Large intestine (tissue), 3 donors: ENCODE measurements around the gene PLA2R1. TPM values are rescaled to one million over a fixed set of nuclear protein-coding genes. Genes with fewer than 3 reads are reported as not detected.

ENCODE experiments used
- DNase-seq, 2 donors: peaks; one replicate each; pipeline versions ENCODE4 v3.0.0 to v3.0.0-alpha.2; 2013
- H3K27ac ChIP-seq: one replicate; pipeline ENCODE4 v1.5.1; 2013; ENCODE audit warnings: low read length
- H3K27me3 ChIP-seq: 2 replicates; pipeline ENCODE4 v1.6.1; 2013; ENCODE audit warnings: low read length; ENCODE audit not compliant: control insufficient read depth, insufficient read depth
- H3K36me3 ChIP-seq: 2 replicates; pipeline ENCODE4 v1.6.1; 2013; ENCODE audit warnings: low read length; ENCODE audit not compliant: control insufficient read depth, insufficient read depth
- H3K4me1 ChIP-seq: one replicate; pipeline ENCODE4 v1.6.1; 2013; ENCODE audit warnings: low read length; ENCODE audit not compliant: control insufficient read depth, insufficient read depth
- H3K4me3 ChIP-seq: one replicate; pipeline ENCODE4 v1.5.1; 2013; ENCODE audit warnings: low read length
- H3K9me3 ChIP-seq: one replicate; pipeline ENCODE4 v1.6.1; 2013; ENCODE audit warnings: mild to moderate bottlenecking, low read depth, low read length, moderate library complexity; ENCODE audit not compliant: control insufficient read depth
- WGBS: methylation state at CpG from one replicate; pipeline ENCODE4 v1.1.5; 2013; ENCODE audit warnings: low lambda C conversion rate; ENCODE audit not compliant: insufficient coverage; 5-methylcytosine and 5-hydroxymethylcytosine counted together
- polyA plus RNA-seq: library from polyadenylated mRNA; unstranded; fragments of 120-200 nt; gene quantifications from one replicate; pipeline ENCODE4 v1.2.1, GENCODE V29; 2013

PLA2R1 gene
- polyA plus RNA-seq, 1 donor = 18.4 TPM

DNA sequence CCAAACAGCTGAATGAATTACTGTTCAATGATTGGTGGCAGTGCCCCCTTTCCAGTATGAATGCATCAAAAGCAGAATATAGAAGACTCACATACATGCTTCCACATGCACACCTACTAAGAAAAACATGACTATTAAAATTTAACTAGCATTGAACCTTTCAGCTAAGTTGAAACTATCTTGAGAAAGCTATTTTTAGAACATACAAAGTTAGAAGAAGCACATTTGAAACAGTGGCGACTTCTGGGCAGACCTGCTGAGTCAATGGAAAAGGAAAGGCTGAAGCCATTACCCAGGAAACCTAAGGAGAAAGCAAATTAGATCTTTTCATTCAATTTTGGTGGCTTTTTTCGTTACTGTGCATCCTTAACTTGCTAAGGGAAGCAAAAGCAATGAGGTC, 55.9 kb downstream of the PLA2R1 start:
- no peak overlapping the region for H3K4me3 ChIP-seq
- 84% methylated on average over 2 of the region's 2 CpGs for WGBS
- H3K36me3 ChIP-seq = peaks cover 28% of the 10 kb centered on the region
- no peaks in the 10 kb centered on the region for H3K9me3 ChIP-seq
- peak in 1 of 2 donors; percentile 23 for DNase-seq
- no peak overlapping the region for H3K27ac ChIP-seq
- H3K4me1 ChIP-seq = no peaks in the 10 kb centered on the region
- H3K27me3 ChIP-seq = no peaks in the 10 kb centered on the region

DNA sequence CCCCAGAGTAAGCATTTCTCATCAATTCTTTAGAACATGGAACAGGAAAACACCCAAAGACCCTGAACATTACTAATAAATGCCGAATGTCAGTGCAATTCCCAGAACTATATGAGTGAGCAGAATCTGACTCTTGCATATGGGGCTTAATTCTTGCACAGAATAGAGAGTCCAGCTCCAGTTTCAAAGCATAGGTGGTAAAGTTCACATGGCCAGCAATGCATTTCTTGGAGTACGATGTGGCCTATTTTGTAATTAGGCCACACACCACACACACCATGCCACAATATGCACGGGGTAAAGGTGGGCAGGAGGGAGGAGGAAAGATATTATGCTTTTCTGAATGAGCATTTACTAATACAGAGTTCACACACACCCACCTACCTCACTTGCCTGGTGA, 56.5 kb downstream of the PLA2R1 start:
- H3K4me1 ChIP-seq = no peaks in the 10 kb centered on the region
- no peaks in the 10 kb centered on the region for H3K27me3 ChIP-seq
- DNase-seq = no peak
- H3K36me3 ChIP-seq = peaks cover 25% of the 10 kb centered on the region
- no CpG with 5 or more reads among the region's 3 CpGs for WGBS
- H3K4me3 ChIP-seq = no peak overlapping the region
- H3K27ac ChIP-seq = no peak overlapping the region
- no peaks in the 10 kb centered on the region for H3K9me3 ChIP-seq

DNA sequence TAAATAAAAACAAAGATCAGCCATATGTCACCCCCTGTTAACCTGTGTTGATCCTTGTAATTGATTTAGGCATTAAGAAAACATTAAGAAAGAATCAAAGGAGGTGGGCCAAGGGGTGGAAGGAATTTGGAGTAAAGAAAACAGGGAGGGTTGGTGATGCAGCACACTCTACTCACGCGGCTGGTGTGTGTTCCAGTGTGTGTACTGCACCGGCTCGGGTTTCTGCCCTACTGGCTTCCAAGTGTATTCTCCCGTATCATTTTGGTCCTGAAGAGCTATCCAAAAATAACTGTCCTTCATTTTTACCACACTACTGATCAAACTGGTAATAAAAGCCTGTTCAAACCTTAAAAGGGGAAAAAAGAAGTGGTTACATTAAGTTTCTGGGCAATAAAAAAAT, 56.9 kb downstream of the PLA2R1 start:
- H3K4me3 ChIP-seq = no peak overlapping the region
- peaks cover 21% of the 10 kb centered on the region for H3K36me3 ChIP-seq
- H3K27ac ChIP-seq = no peak overlapping the region
- no peak for DNase-seq
- H3K27me3 ChIP-seq = no peaks in the 10 kb centered on the region
- no peaks in the 10 kb centered on the region for H3K9me3 ChIP-seq
- no CpG with 5 or more reads among the region's 5 CpGs for WGBS
- no peaks in the 10 kb centered on the region for H3K4me1 ChIP-seq

DNA sequence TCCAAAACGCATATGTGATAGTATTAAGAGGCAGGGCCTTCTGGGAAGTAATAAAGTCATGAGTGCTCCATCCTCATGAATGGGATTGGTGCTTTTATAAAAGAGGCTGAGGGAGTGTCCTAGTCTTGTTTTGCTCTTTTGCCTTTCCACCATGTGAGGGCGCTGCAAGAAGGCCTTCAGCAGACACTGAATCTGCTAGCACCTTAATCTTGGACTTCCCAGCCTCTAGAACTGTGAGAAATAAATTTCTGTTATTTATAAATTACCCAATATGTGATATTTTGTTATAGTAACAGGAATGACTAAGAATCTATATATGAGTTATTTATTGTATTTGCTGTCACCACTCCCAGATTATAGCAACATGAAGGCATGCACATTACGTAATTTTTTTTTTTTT, 63.5 kb downstream of the PLA2R1 start:
- H3K9me3 ChIP-seq = no peaks in the 10 kb centered on the region
- H3K4me3 ChIP-seq = no peak overlapping the region
- H3K27me3 ChIP-seq = no peaks in the 10 kb centered on the region
- no peaks in the 10 kb centered on the region for H3K4me1 ChIP-seq
- 86% methylated on average over 1 of the region's 3 CpGs for WGBS
- no peak for DNase-seq
- peaks cover 5% of the 10 kb centered on the region for H3K36me3 ChIP-seq
- H3K27ac ChIP-seq = no peak overlapping the region

DNA sequence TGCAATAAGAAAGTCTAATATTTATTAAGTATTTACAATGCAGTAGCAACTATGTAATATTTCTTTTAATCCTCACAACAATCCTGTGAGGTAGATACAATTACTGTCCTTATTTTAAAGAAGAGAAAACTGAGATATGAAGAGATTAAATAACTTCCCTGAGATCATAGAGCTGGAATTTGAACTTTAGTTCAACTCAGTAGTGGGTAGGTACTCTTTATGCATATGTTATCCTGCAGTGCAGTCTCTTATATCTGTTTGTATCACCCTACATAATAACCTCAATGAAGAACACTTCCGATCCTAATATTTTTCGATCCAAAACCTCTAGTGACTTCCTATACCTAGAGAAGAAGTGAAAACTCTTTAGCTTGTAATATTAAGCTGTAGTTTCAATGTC, 64.2 kb downstream of the PLA2R1 start:
- Histone ChIP-seq H3K36me3 (peaks cover 4% of the 10 kb centered on the region), H3K4me1 (no peaks in the 10 kb centered on the region), H3K27me3 (no peaks in the 10 kb centered on the region), H3K4me3 (no peak overlapping the region), H3K27ac (no peak overlapping the region), H3K9me3 (no peaks in the 10 kb centered on the region)
- WGBS = no CpG with 5 or more reads among the region's 2 CpGs
- DNase-seq = no peak

DNA sequence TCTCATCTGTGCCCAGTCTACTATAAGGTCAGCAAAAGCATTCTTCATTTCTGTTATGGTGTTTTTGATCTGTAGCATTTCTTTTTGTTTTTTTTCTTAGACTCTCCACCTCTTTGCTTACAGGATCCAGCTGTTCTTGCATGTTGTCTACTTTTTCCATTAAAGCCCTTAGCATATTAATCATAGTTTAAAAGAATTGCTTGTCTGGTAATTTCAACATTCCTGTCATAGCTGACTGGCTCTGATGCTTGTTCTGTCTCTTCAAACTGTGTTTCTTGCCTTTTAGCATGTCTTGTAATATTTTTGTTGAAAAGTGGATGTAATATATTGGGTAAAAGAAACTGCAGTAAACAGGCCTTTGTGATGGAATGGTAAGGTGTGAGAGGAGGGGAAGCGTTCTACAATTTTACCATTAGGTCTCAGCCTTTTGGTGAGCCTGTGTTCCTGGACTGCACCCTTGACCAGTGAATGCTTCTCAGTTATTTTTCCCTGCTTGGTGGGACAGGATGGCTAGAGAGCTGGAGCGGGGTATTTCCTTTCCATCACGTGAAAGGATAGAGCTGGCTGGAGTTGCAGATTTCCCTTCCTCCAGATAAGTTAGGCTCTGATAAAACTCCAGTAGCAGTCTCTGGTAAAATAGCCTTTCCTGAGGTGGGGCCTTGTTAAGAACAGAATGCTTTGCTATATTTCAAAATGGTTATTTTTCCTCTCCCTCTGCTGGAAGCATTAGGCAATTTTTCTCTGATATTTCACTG, 65.4 kb downstream of the PLA2R1 start:
- no peak overlapping the region for H3K27ac ChIP-seq

DNA sequence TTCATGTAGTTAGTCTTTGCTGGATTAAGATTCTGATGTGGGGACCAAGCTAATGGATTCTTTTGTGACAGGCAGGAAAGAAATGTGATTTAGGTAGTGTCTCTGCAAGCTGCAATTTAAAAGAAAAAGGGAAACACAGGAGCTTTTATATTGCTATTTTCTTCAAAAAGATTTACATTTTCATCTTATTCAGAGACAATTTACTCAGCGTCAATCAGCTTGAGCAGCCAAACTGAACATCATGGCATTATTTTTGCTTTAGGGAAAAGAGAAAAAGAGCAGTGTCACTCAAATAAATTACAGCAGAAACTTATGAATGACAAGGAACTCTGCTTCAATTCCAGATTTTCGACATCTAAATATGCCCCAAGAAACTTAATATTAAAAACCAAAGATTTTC, 67.4 kb downstream of the PLA2R1 start:
- Histone ChIP-seq H3K27ac (no peak overlapping the region), H3K4me3 (no peak overlapping the region), H3K36me3 (peaks cover 4% of the 10 kb centered on the region), H3K9me3 (no peaks in the 10 kb centered on the region), H3K4me1 (no peaks in the 10 kb centered on the region), H3K27me3 (no peaks in the 10 kb centered on the region)
- DNase-seq = no peak
- WGBS = 90% methylated on average over 2 of the region's 2 CpGs

More for the DNA sequence above, 65.4 kb downstream of the PLA2R1 start:
- WGBS = no CpG with 5 or more reads among the region's 3 CpGs
- Histone ChIP-seq H3K4me3 (no peak overlapping the region), H3K9me3 (no peaks in the 10 kb centered on the region), H3K36me3 (peaks cover 4% of the 10 kb centered on the region), H3K27me3 (no peaks in the 10 kb centered on the region), H3K4me1 (no peaks in the 10 kb centered on the region)
- no peak for DNase-seq

DNA sequence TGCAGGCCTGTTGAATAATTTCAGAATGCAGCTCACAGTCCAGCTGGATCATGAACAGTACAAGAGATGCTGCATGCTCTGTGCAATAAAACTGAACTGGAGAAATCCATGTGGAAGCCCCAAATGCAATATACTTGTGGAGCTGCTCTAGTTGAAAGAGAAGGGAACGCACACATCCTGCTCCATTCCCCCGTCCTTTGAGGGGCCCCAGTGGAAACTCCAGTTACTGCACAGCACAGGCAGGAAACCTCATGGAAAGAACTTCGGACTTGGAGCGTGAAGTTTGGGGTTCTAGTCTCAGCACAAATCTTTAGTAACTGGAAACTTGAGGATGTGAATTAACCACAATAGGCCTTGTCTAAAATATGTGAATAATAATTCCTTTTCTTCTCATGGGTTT, 73.2 kb downstream of the PLA2R1 start:
- H3K36me3 ChIP-seq = peaks cover 15% of the 10 kb centered on the region
- H3K4me3 ChIP-seq = no peak overlapping the region
- no CpG with 5 or more reads among the region's 4 CpGs for WGBS
- no peaks in the 10 kb centered on the region for H3K27me3 ChIP-seq
- H3K4me1 ChIP-seq = no peaks in the 10 kb centered on the region
- no peak for DNase-seq
- no peak overlapping the region for H3K27ac ChIP-seq
- H3K9me3 ChIP-seq = no peaks in the 10 kb centered on the region

DNA sequence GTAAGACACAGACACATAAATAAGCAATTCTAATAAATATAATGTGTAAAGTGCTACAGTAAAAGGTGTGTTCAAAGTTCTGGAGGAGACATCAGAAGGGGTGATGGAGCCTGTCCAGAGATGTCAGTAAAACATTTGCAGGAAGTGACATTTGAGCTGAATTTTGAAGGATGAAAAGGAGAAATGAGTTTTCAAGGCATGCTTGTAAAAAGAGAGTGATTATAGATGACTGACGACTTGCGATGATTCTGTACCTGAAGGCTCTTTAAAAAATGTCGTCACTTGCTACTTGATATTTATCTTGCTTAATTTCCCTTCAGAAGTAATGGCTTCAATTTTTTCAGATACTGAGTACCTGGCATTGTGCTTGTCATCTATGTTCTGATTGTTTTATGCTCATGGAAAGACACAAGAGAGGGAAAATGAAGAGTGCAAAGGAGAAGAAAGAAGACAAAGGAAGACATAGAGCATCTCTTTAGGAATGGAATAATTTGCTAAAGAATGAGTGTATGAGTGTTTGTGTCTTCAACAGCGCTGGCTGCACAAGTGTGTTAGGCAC, 73.9 kb downstream of the PLA2R1 start:
- no peak overlapping the region for H3K4me3 ChIP-seq
- H3K36me3 ChIP-seq = peaks cover 15% of the 10 kb centered on the region
- no peaks in the 10 kb centered on the region for H3K4me1 ChIP-seq
- WGBS = no CpG with 5 or more reads among the region's 4 CpGs
- no peak for DNase-seq
- no peak overlapping the region for H3K27ac ChIP-seq
- no peaks in the 10 kb centered on the region for H3K27me3 ChIP-seq
- no peaks in the 10 kb centered on the region for H3K9me3 ChIP-seq

DNA sequence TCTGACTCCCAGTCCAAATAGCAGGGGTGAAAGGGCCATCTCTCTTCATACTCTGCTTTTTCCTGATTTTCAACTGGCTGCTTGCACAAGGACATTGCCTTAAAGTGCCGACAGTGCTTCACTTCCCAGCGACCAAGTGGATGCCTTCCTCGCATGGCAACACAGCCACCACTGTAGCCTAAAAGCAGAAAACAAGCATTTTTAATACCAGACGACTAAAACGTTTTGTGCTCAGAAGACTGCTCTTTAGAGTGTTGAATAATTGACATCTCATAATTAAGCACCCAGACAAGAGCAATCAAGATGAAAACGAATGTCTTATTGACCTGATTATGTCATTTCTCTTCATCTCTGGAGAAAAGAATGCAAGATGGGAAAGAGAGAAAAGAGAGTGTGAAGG, 75.2 kb downstream of the PLA2R1 start:
- H3K4me3 ChIP-seq = no peak overlapping the region
- H3K4me1 ChIP-seq = no peaks in the 10 kb centered on the region
- H3K36me3 ChIP-seq = peaks cover 19% of the 10 kb centered on the region
- H3K27me3 ChIP-seq = no peaks in the 10 kb centered on the region
- no peak overlapping the region for H3K27ac ChIP-seq
- DNase-seq = no peak
- WGBS = no CpG with 5 or more reads among the region's 6 CpGs
- no peaks in the 10 kb centered on the region for H3K9me3 ChIP-seq

DNA sequence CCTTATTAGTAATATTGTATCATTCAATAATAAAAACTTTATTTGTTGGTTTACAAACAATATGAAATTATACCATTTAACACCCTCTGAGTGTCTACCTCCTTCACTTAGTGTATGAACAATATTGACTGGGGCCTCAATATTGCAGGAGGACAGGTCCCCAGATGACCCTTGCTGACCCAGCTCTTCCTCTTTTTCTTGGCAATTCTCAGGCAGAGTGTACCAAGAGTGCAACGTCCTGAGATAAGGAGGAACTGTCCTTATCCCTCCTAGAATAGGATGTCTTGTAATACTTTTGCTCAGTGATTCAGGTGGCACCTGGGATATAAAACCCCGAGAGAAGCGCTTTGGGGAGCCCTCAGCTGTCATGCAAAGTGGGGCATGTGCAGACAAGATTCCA, 76.8 kb downstream of the PLA2R1 start:
- Histone ChIP-seq H3K4me3 (no peak overlapping the region), H3K4me1 (no peaks in the 10 kb centered on the region), H3K27ac (no peak overlapping the region), H3K9me3 (no peaks in the 10 kb centered on the region), H3K36me3 (peaks cover 24% of the 10 kb centered on the region), H3K27me3 (no peaks in the 10 kb centered on the region)
- DNase-seq = no peak
- WGBS = no CpG with 5 or more reads among the region's 3 CpGs
